NCI-H128 (cell line): ENCODE results near the gene MEIOB.

Source experiments
- DNase-seq: peaks from one replicate; lab custom pipeline; 2025; ENCODE audit not compliant: unreplicated experiment; lab: John Stamatoyannopoulos, UW

MEIOB gene

GRCh38 chr16:1831186-1832075, 40.5 kb downstream of the MEIOB start:
- DNase-seq: no peak

- DNase-seq: no peak
These were observed 41.8 kb downstream of the MEIOB start for GRCh38 chr16:1830213-1830612.

GRCh38 chr16:1828645-1829410, 43.1 kb downstream of the MEIOB start:
- DNase-seq: no peak

- peak; percentile 72 for DNase-seq
These were observed 45.0 kb downstream of the MEIOB start, which contains the start of the genes FAHD1 and HAGH for GRCh38 chr16:1826691-1827573. TSS of gene FAHD1 (plus strand) at chr16:1827206. CDS start at chr16:1827239, 33 bp downstream. TSS of gene HAGH (minus strand) at chr16:1826825. CDS start at chr16:1826787, 38 bp downstream.

- DNase-seq: no peak
These were observed 45.9 kb downstream of the MEIOB start for GRCh38 chr16:1825864-1826690.

- no peak for DNase-seq
These were observed 46.5 kb downstream of the MEIOB start for GRCh38 chr16:1825381-1825863.

GRCh38 chr16:1823821-1824220, 48.1 kb downstream of the MEIOB start:
- DNase-seq: no peak

GRCh38 chr16:1822801-1823200, 49.2 kb downstream of the MEIOB start:
- DNase-seq: no peak

GRCh38 chr16:1821861-1822611, 49.9 kb downstream of the MEIOB start:
- DNase-seq: no peak

- DNase-seq: no peak
These were observed 51.0 kb downstream of the MEIOB start for GRCh38 chr16:1820946-1821290.

- no peak for DNase-seq
These were observed 51.6 kb downstream of the MEIOB start for GRCh38 chr16:1820096-1820945.

GRCh38 chr16:1819611-1820010, 52.4 kb downstream of the MEIOB start:
- no peak for DNase-seq

GRCh38 chr16:1818873-1819525, 53.0 kb downstream of the MEIOB start:
- no peak for DNase-seq

- DNase-seq: no peak
These were observed 53.6 kb downstream of the MEIOB start for GRCh38 chr16:1818204-1818872.

- DNase-seq: no peak
These were observed 54.2 kb downstream of the MEIOB start for GRCh38 chr16:1817716-1818115.

GRCh38 chr16:1817276-1817589, 54.7 kb downstream of the MEIOB start:
- DNase-seq: no peak
